WTC11 (cell line): Measurements from ENCODE around the gene ADAMTS2. TPM values are rescaled to one million over a fixed set of nuclear protein-coding genes. Genes with fewer than 3 reads are reported as not detected.

Experiments used
- ATAC-seq: fragments of 200-7000 bp; cut with Tn5 transposase; 2 replicates; pipeline ENCODE4 v1.10.0; 2021; ENCODE audit warnings: mild to moderate bottlenecking, moderate library complexity
- CTCF ChIA-PET: fragments of 300-600 bp; sonication (Branson Sonifier 250); formaldehyde crosslinking; loops from one replicate; lab custom pipeline; 2021; ENCODE audit warnings: antibody characterized with exemption; lab: Charles Lee
- POLR2A ChIA-PET: fragments of 350-600 bp; sonication (Branson Sonifier 250); formaldehyde crosslinking; loops from one replicate; lab custom pipeline; 2021; ENCODE audit warnings: antibody characterized with exemption; lab: Charles Lee
- DNase-seq: peaks from one replicate; pipeline ENCODE4 v3.0.0; 2021; ENCODE audit warnings: low spot score
- H3K27ac Mint-ChIP-seq: 2 replicates; pipeline ENCODE4 v1.8.0; 2021; ENCODE audit warnings: mixed read lengths
- H3K27me3 Mint-ChIP-seq: 2 replicates; pipeline ENCODE4 v1.8.0; 2021; ENCODE audit warnings: low read depth, mild to moderate bottlenecking, moderate library complexity, mixed read lengths
- H3K36me3 Mint-ChIP-seq: 2 replicates; pipeline ENCODE4 v1.8.0; 2021; ENCODE audit warnings: mixed read lengths
- H3K4me1 Mint-ChIP-seq: 2 replicates; pipeline ENCODE4 v1.8.0; 2022; ENCODE audit warnings: mixed read lengths
- H3K4me3 Mint-ChIP-seq: 2 replicates; pipeline ENCODE4 v1.8.0; 2021; ENCODE audit warnings: mild to moderate bottlenecking, moderate library complexity, mixed read lengths
- H3K9me3 Mint-ChIP-seq: 2 replicates; pipeline ENCODE4 v1.8.0; 2021; ENCODE audit warnings: mixed read lengths
- CREB1 ChIP-seq: sonication (generic); formaldehyde crosslinking; IDR thresholded peaks from 2 replicates; pipeline ENCODE4 v1.8.0; 2023; ENCODE audit warnings: mild to moderate bottlenecking, missing genetic modification reagents
- GABPB1 ChIP-seq: sonication (generic); formaldehyde crosslinking; IDR thresholded peaks from 2 replicates; pipeline ENCODE4 v1.8.1; 2023; ENCODE audit warnings: mild to moderate bottlenecking, missing genetic modification reagents
- GTF2I ChIP-seq: fragments of 250-450 bp; sonication (Bioruptor Pico); conservative IDR thresholded peaks from 2 replicates; pipeline ENCODE4 v1.4.0; 2021; ENCODE audit warnings: mild to moderate bottlenecking
- MXD4 ChIP-seq: fragments of 250-450 bp; sonication (Bioruptor Pico); IDR thresholded peaks from 2 replicates; pipeline ENCODE4 v1.8.0; 2021; ENCODE audit warnings: mild to moderate bottlenecking, moderate library complexity, borderline replicate concordance
- NFATC4 ChIP-seq: fragments of 250-450 bp; sonication (Bioruptor Pico); IDR thresholded peaks from 2 replicates; pipeline ENCODE4 v1.9.0; 2021; ENCODE audit warnings: mild to moderate bottlenecking
- NFYB ChIP-seq: sonication (generic); formaldehyde crosslinking; conservative IDR thresholded peaks from 2 replicates; pipeline ENCODE4 v1.8.0; 2022; ENCODE audit warnings: low read depth, missing genetic modification reagents
- NR1H2 ChIP-seq: sonication (generic); formaldehyde crosslinking; IDR thresholded peaks from 2 replicates; pipeline ENCODE4 v1.9.0; 2021; ENCODE audit warnings: mild to moderate bottlenecking, moderate library complexity, missing genetic modification reagents
- NR3C1 ChIP-seq: sonication (generic); formaldehyde crosslinking; conservative IDR thresholded peaks from 2 replicates; pipeline ENCODE4 v1.8.1; 2023; ENCODE audit warnings: low read depth, mild to moderate bottlenecking, missing genetic modification reagents
- RELA ChIP-seq: sonication (generic); formaldehyde crosslinking; IDR thresholded peaks from 2 replicates; pipeline ENCODE4 v1.8.1; 2022; ENCODE audit warnings: missing genetic modification reagents, mild to moderate bottlenecking, borderline replicate concordance
- TCF7 ChIP-seq: sonication (generic); formaldehyde crosslinking; IDR thresholded peaks from 2 replicates; pipeline ENCODE4 v1.8.0; 2022; ENCODE audit warnings: mild to moderate bottlenecking, low read depth, missing genetic modification reagents, moderate library complexity
- ZNF219 ChIP-seq: sonication (generic); formaldehyde crosslinking; IDR thresholded peaks from 2 replicates; pipeline ENCODE4 v1.8.0; 2023; ENCODE audit warnings: missing genetic modification reagents, mild to moderate bottlenecking, borderline replicate concordance
- ZNF671 ChIP-seq: fragments of 250-450 bp; sonication (Bioruptor Pico); IDR thresholded peaks from 2 replicates; pipeline ENCODE4 v1.8.0; 2021; ENCODE audit warnings: mild to moderate bottlenecking
- total RNA-seq: library from RNA; stranded (reverse); gene quantifications from 3 replicates; pipeline ENCODE4 v1.2.3, GENCODE V29; 2021
- TF ChIP-seq, protein P1 (sequence below): sonication (generic); formaldehyde crosslinking; IDR thresholded peaks from 2 replicates; pipeline ENCODE4 v1.8.1; 2023; ENCODE audit warnings: mild to moderate bottlenecking, missing genetic modification reagents, moderate library complexity
- TF ChIP-seq, protein P2 (sequence below): sonication (generic); formaldehyde crosslinking; IDR thresholded peaks from 2 replicates; pipeline ENCODE4 v1.8.0; 2022; ENCODE audit warnings: mild to moderate bottlenecking, missing genetic modification reagents
- TF ChIP-seq, protein P3 (sequence below): sonication (generic); formaldehyde crosslinking; IDR thresholded peaks from 2 replicates; pipeline ENCODE4 v1.8.0; 2022; ENCODE audit warnings: missing genetic modification reagents
- TF ChIP-seq, protein P4 (sequence below): sonication (generic); formaldehyde crosslinking; IDR thresholded peaks from 2 replicates; pipeline ENCODE4 v1.8.1; 2023; ENCODE audit warnings: mild to moderate bottlenecking, missing genetic modification reagents
- TF ChIP-seq, protein P5 (sequence below): sonication (generic); formaldehyde crosslinking; IDR thresholded peaks from 2 replicates; pipeline ENCODE4 v1.8.1; 2022; ENCODE audit warnings: mild to moderate bottlenecking, missing genetic modification reagents, moderate library complexity, borderline replicate concordance
- TF ChIP-seq, protein P6 (sequence below): sonication (generic); formaldehyde crosslinking; IDR thresholded peaks from 2 replicates; pipeline ENCODE4 v1.8.0; 2022; ENCODE audit warnings: mild to moderate bottlenecking, missing genetic modification reagents

Gene ADAMTS2
- total RNA-seq, 1 experiment from 2014 or later = 11.2 TPM

DNA sequence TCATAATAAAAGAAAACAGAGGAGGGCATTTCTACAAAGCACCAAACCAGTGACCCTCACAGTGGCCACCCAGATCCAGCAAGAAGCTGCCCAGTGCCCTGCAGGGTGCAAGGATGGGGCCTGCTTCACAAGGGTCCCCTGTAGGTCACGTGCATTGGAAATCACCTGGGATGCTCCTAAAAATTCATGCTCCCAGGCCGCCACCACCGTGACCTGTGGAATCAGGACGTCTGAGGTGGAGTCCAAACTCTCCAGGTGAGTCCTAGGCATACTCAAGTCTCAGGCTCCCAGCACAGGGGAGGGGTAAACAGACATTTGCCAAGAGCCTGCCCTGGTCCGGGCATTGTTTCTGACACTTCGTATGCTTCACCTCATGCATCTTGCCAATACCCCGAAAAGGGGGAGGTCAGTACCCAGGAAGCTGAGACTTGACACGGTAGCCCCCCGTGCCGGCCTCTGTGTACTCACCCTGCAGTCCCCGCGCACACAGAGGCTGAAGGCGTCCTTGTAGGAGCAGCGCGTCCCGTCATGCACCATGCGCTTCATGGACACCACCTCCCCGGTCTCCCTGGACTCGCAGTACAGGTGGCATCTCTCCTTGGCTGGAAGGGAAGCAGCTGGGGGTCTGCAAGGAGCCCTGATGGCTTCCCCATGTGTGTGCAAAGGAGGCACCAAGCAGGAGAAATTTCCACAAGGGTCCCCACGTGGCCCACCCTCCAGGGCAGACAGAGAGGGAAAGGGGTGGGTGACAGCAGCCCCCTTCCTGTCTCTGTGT is 209.6 kb downstream of the ADAMTS2 start:
- no peaks in the 10 kb centered on the region for H3K27me3 Mint-ChIP-seq
- no peaks in the 10 kb centered on the region for H3K36me3 Mint-ChIP-seq
- H3K9me3 Mint-ChIP-seq = peaks cover 4% of the 10 kb centered on the region; the same call in 1 of the 2 replicates
- DNase-seq (no peak), ATAC-seq (no peak)
- no peaks in the 10 kb centered on the region for H3K4me1 Mint-ChIP-seq
- TF ChIP-seq, protein P1, sequence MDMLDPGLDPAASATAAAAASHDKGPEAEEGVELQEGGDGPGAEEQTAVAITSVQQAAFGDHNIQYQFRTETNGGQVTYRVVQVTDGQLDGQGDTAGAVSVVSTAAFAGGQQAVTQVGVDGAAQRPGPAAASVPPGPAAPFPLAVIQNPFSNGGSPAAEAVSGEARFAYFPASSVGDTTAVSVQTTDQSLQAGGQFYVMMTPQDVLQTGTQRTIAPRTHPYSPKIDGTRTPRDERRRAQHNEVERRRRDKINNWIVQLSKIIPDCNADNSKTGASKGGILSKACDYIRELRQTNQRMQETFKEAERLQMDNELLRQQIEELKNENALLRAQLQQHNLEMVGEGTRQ (CRISPR knock-in tag) = no peak
- TF ChIP-seq NFYB (CRISPR knock-in tag) (no peak), TCF7 (CRISPR knock-in tag) (no peak), NFATC4 (CRISPR knock-in tag) (no peak)
- TF ChIP-seq, protein P2, sequence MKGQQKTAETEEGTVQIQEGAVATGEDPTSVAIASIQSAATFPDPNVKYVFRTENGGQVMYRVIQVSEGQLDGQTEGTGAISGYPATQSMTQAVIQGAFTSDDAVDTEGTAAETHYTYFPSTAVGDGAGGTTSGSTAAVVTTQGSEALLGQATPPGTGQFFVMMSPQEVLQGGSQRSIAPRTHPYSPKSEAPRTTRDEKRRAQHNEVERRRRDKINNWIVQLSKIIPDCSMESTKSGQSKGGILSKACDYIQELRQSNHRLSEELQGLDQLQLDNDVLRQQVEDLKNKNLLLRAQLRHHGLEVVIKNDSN = no peak
- TF ChIP-seq, protein P3, sequence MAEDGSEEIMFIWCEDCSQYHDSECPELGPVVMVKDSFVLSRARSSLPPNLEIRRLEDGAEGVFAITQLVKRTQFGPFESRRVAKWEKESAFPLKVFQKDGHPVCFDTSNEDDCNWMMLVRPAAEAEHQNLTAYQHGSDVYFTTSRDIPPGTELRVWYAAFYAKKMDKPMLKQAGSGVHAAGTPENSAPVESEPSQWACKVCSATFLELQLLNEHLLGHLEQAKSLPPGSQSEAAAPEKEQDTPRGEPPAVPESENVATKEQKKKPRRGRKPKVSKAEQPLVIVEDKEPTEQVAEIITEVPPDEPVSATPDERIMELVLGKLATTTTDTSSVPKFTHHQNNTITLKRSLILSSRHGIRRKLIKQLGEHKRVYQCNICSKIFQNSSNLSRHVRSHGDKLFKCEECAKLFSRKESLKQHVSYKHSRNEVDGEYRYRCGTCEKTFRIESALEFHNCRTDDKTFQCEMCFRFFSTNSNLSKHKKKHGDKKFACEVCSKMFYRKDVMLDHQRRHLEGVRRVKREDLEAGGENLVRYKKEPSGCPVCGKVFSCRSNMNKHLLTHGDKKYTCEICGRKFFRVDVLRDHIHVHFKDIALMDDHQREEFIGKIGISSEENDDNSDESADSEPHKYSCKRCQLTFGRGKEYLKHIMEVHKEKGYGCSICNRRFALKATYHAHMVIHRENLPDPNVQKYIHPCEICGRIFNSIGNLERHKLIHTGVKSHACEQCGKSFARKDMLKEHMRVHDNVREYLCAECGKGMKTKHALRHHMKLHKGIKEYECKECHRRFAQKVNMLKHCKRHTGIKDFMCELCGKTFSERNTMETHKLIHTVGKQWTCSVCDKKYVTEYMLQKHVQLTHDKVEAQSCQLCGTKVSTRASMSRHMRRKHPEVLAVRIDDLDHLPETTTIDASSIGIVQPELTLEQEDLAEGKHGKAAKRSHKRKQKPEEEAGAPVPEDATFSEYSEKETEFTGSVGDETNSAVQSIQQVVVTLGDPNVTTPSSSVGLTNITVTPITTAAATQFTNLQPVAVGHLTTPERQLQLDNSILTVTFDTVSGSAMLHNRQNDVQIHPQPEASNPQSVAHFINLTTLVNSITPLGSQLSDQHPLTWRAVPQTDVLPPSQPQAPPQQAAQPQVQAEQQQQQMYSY (CRISPR knock-in tag) = no peak
- ChIA-PET CTCF (no interaction called here), POLR2A (no interaction called here)
- no peak overlapping the region for H3K4me3 Mint-ChIP-seq
- H3K27ac Mint-ChIP-seq = no peak overlapping the region

DNA sequence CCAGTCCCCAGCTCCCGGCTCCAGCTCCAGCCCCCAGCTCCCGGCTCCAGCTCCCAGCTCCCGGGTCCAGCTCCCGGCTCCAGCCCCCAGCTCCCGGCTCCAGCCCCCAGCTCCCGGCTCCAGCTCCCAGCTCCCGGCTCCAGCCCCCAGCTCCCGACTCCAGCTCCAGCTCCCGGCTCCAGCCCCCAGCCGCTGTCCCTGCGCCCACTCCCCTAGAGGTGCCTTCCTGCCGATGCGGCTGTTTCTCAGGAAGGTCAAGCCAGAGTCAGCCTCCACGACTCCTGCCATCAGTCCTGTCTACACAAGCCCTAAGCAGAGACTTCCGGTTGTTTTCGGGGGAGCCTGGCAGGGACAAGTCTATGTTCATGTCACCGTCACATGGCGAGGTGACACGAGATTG is 210.3 kb downstream of the ADAMTS2 start:
- DNase-seq (no peak), ATAC-seq (no peak)
- Mint-ChIP-seq H3K4me1 (no peaks in the 10 kb centered on the region), H3K27ac (no peak overlapping the region), H3K27me3 (no peaks in the 10 kb centered on the region), H3K36me3 (no peaks in the 10 kb centered on the region), H3K9me3 (peaks cover 4% of the 10 kb centered on the region; the same call in 1 of the 2 replicates), H3K4me3 (no peak overlapping the region)
- CTCF ChIA-PET = no interaction called here
- POLR2A ChIA-PET = no interaction called here
- TF ChIP-seq ZNF219 (CRISPR knock-in tag) (no peak), NFATC4 (CRISPR knock-in tag) (no peak), GABPB1 (CRISPR knock-in tag) (no peak), NR1H2 (CRISPR knock-in tag) (no peak)
- TF ChIP-seq, protein P4, sequence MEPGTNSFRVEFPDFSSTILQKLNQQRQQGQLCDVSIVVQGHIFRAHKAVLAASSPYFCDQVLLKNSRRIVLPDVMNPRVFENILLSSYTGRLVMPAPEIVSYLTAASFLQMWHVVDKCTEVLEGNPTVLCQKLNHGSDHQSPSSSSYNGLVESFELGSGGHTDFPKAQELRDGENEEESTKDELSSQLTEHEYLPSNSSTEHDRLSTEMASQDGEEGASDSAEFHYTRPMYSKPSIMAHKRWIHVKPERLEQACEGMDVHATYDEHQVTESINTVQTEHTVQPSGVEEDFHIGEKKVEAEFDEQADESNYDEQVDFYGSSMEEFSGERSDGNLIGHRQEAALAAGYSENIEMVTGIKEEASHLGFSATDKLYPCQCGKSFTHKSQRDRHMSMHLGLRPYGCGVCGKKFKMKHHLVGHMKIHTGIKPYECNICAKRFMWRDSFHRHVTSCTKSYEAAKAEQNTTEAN (CRISPR knock-in tag) = no peak
- TF ChIP-seq, protein P5, sequence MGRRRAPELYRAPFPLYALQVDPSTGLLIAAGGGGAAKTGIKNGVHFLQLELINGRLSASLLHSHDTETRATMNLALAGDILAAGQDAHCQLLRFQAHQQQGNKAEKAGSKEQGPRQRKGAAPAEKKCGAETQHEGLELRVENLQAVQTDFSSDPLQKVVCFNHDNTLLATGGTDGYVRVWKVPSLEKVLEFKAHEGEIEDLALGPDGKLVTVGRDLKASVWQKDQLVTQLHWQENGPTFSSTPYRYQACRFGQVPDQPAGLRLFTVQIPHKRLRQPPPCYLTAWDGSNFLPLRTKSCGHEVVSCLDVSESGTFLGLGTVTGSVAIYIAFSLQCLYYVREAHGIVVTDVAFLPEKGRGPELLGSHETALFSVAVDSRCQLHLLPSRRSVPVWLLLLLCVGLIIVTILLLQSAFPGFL = no peak

DNA sequence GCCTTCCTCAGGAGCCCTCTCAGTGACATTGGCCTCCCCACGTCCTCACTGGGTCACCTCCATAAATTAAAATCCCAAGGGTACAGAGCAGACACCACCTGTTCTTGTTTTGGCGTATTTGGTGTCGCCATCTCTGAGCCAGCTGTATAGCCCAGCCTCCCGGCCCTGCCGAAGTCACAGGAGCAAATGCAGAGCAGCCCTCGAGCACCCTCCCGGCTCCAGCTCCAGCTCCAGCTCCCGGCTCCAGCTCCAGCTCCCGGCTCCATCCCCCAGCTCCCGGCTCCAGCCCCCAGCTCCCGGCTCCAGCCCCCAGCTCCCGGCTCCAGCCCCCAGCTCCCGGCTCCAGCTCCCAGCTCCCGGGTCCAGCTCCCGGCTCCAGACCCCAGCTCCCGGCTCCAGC is 210.8 kb downstream of the ADAMTS2 start:
- ATAC-seq = no peak
- Mint-ChIP-seq H3K36me3 (no peaks in the 10 kb centered on the region), H3K9me3 (peaks cover 4% of the 10 kb centered on the region; the same call in 1 of the 2 replicates), H3K4me1 (no peaks in the 10 kb centered on the region), H3K27ac (no peak overlapping the region), H3K27me3 (no peaks in the 10 kb centered on the region), H3K4me3 (no peak overlapping the region)
- CTCF ChIA-PET = no interaction called here
- DNase-seq = no peak
- POLR2A ChIA-PET = no interaction called here
- TF ChIP-seq, protein P6, sequence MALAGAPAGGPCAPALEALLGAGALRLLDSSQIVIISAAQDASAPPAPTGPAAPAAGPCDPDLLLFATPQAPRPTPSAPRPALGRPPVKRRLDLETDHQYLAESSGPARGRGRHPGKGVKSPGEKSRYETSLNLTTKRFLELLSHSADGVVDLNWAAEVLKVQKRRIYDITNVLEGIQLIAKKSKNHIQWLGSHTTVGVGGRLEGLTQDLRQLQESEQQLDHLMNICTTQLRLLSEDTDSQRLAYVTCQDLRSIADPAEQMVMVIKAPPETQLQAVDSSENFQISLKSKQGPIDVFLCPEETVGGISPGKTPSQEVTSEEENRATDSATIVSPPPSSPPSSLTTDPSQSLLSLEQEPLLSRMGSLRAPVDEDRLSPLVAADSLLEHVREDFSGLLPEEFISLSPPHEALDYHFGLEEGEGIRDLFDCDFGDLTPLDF = no peak
- TF ChIP-seq NR3C1 (CRISPR knock-in tag) (no peak), GTF2I (CRISPR knock-in tag) (no peak), RELA (CRISPR knock-in tag) (no peak), ZNF671 (CRISPR knock-in tag) (no peak), CREB1 (CRISPR knock-in tag) (no peak), MXD4 (no peak)
- TF ChIP-seq, protein P3 (CRISPR knock-in tag) = no peak
